T follicular helper cell (primary cell): ENCODE measurements around the gene FIP1L1.
"Not testable (repeated sequence)": the region's sequence is repeated elsewhere in the genome, so short reads cannot be mapped to it uniquely, and the experiment has no call there.

Experiments
- DNase-seq: peaks from one replicate; pipeline ENCODE4 v3.0.0-alpha.2; 2020; ENCODE audit warnings: low read depth
- total RNA-seq, 2 experiments: gene quantifications; one replicate each; lab custom pipeline; 2026; lab: John Stamatoyannopoulos, UW

Gene FIP1L1, protein sequence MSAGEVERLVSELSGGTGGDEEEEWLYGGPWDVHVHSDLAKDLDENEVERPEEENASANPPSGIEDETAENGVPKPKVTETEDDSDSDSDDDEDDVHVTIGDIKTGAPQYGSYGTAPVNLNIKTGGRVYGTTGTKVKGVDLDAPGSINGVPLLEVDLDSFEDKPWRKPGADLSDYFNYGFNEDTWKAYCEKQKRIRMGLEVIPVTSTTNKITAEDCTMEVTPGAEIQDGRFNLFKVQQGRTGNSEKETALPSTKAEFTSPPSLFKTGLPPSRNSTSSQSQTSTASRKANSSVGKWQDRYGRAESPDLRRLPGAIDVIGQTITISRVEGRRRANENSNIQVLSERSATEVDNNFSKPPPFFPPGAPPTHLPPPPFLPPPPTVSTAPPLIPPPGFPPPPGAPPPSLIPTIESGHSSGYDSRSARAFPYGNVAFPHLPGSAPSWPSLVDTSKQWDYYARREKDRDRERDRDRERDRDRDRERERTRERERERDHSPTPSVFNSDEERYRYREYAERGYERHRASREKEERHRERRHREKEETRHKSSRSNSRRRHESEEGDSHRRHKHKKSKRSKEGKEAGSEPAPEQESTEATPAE
- total RNA-seq: 70.4 to 74.4 reads per million in 2 experiments

DNA sequence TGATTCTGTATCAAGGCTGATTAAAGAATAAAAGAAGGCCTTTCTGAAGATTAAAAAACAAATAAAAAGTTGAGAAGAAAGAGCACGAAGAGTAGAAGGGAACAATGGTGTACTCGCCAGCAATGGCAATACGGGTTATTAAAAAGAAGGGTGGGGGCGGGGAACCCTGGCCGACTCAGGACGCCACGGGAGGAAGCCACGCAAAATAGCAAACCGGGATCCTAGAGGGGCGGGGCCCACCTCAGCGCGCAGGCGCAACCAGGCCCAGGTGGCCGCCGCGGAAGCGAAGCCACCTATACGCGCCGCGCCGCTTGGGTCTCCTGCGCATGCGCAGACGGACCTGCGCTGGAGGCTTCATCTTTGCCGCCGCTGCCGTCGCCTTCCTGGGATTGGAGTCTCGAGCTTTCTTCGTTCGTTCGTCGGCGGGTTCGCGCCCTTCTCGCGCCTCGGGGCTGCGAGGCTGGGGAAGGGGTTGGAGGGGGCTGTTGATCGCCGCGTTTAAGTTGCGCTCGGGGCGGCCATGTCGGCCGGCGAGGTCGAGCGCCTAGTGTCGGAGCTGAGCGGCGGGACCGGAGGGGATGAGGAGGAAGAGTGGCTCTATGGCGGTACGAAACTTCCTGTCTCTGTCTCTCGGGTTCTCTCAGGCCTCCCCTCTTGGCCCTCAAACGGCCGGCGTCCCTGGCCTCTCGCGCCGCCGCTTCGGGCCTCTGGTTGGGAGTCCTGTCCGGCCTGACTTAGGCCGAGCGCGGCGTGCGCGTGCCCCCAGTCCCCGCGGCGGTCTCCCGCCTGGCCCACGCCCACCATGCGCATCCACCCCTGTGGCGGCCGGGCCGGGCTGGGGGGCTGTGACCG lies at the start of gene FIP1L1:
TSS of gene FIP1L1 (plus strand) at position 323 of the 852 bp plus-strand sequence. CDS start at position 521, 198 bp downstream.
- peak; percentile 93 for DNase-seq

DNA sequence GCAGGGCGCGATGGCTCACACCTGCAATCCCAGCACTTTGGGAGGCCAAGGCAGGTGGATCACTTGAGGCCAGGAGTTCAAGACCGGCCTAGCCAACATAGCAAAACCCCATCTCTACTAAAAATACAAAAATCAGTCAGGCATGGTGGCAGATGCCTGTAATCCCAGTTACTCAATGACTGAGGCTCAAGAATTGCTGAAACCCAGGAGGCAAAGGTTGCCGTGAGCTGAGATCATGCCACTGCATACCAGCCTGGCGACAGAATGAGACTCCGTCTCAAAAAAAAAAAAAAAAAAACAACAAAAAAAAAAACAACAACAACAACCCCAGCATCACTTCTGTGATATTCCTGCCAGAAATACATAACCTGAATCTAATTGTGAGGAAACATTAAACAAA lies 42.5 kb upstream of the FIP1L1 start:
- DNase-seq: not testable (repeated sequence)

DNA sequence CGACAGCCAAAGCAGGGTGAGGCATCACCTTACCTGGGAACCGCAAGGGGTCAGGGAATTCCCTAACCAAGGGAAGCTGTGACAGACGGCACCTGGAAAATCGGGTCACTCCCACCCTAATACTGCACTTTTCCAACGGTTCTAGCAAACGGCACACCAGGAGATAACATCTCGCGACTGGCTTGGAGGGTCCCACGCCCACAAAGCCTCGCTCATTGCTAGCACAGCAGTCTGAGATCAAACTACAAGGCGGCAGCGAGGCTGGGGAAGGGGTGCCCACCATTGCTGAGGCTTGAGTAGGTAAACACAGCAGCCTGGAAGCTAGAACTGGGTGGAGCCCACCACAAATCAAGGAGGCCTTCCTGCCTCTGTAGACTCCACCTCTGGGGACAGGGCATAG lies 37.3 kb upstream of the FIP1L1 start:
- DNase-seq: not testable (repeated sequence)

DNA sequence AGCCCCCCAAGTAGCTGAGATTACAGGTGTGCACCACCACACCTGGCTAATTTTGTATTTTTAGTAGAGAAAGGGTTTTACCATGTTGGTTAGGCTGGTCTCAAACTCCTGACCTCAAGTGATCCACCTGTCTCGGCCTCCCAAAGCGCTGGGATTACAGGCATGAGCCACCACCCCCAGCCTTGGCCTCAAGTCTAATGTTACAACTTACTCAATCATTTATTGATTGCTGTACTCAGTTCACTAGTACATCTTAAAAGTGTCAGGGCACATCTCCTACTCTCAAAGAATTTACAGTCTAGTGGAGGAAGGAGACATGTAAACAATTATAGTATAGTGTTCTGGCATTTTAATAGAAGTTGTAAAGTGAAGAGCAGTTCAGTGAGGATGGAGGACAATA lies 31.0 kb upstream of the FIP1L1 start:
- DNase-seq: not testable (repeated sequence)

DNA sequence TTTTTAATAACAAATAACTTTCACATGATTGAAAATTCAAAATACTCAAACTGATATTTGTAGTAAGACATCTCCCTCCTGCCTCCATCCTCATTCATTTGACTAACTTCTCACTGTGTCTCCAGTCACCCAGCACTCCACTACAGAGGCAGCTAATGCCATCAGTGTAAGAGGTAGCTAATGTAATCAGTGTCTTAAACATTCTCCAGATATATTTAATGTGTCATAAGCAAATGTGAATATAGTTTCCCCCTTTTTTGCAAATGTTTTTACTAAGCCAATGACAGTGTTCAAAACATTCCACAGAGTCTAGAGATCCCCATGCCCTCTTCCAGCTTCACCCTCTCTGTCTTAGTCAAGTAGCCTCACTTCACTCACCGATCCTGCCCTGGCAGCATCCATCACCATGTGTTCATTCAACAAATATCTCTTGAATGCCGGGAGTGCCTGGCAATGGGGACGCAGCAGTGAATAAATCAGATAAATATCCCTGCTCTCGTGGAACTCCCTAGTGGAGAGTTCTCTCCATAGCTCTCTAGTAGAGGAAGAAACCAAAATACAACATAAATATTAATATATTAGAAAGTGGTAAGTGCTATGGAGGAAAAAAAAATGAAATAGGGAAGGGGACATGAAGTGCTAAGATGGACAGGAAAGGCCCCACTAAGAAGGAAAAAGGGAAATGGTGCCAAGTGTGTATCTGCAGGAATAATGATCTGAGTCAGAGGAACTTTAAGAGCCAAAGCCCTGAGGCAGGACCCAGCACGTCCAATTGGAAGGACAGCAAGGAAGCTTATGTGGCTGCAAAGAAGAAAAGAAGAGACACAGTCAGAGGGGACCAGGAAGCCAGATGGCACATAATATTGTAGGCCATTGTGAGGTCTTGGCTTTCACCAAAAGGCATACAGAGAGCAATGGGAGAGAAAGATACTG lies 30.3 kb upstream of the FIP1L1 start:
- DNase-seq: no peak

DNA sequence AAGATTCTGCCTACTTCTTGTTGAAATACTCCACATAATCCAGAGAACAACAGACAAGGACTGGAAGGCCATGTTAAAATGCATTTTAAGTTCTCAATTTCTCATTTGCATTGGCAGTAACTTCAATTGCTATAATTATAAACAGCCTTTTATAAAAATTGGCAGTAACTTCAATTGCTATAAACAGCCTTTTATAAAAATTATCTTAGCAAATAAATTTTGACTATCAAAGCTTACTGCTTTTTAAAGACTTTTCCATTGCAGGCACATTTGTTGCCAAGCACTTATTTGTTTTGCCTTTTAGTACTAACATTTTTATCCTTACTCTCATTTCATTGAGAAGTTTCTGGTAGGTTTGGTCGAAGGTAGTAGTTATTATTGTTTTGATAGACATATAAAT lies 29.4 kb upstream of the FIP1L1 start:
- no peak for DNase-seq

DNA sequence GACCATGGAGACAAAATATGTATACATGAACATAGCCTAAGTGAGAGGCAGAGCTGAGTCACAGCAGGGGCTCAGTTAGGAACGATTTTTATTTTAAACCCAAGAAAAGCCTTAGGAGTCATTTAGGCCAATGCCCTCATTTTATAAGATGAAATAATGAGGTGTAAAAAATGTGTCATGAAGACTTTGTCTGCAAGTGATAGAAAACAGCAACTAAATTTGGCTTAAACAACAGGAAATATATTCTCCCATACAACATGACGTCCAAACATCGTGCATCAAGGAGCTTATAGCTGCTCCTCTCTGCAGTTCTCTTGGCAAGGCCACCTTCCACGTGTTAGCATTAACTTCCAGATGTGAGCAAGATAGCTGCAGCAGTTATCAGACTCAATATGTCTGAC lies 28.4 kb upstream of the FIP1L1 start:
- no peak for DNase-seq

DNA sequence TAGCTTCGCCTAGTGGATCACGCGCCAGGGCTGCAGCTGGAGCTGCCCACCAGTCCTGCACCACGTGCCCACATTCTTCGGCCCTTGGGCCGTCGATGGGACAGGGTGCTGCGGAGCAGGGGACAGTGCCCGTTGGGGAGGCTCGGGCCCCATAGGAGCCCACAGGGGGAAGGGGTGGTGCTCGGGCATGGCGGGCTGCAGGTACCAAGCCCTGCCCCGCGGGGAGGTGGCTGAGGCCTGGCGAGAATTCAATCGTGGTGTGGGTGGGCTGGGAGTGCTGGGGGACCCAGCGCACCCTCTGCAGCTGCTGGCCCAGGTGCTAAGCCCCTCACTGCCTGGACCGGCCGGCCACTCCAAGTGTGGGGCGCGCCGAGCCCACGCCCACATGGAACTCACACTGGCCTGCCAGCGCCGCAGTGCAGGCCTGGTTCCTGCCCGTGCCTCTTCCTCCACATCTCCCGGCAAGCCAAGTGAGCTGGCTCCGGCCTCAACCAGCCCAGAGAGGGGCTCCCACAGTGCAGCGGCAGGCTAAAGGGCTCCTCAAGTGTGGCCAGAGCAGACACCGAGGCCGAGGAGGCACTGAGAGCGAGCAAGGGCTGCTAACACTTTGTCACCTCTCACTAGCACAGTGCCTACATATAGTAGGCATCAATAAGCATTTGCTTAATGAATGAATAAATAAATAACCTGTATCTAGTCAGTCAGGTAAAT lies 23.3 kb upstream of the FIP1L1 start:
- no peak for DNase-seq

DNA sequence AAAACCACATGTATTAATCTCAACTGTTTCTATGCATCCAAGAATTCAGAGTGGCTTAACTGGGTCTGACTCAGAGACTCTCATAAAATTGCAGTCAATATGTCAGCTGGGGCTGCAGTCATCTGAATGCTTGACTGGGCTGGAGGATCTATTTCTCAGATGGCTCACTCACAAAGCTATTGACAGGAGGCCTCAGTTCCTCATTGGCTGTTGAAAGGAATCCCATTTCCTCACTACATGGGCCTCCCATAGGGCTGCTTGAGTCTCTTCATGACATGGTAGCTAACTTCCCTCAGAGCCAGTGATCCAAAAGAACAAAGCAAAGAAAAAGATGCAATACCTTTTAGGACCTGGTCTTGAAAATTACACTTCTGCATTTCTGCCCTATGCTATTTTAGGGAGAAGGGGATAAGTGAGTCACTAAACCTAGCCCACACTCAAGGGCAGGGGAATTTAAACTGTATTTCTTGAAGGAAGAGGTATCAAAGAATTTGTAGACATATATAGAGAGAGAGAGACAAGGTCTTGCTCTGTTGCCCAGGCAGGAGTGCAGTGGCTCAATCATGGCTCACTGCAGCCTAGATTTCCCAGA lies 21.4 kb upstream of the FIP1L1 start:
- no peak for DNase-seq

DNA sequence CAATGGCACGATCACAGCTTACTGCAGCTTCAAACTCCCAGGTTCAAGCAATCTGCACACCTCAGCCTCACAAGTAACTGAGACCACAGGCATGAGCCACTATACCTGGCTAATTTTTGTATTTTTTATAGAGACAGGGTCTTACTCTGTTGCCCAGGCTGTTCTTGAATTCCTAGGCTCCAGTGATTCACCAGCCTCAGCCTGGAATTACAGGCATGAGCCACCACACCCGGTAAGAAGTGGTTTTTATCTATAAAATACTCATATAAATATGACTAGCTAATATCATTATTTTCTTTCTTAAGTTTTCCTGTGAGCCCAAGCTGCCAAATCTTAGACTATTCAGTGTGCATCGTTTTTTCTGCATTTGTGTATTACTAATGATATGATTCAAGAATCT lies 16.0 kb upstream of the FIP1L1 start:
- no peak for DNase-seq

DNA sequence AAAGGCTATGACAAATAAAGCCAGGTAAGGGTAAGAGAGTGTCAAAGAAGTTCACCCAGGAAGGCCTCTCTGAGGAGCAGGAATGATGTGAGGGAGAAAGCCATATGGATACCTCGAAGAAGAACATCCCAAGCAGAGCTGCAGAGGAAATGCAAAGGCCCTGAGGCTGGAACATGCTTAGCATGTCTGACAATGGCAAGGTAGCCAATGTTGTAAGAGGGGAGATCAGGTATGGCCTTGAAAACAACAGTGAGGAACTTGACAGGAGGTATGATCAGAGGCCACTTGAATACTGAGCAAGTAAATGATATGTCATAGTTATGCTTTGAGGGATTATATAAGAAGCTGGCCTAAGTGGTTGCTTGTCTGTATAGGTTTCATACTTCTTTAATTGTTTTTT lies 15.3 kb upstream of the FIP1L1 start:
- no peak for DNase-seq

DNA sequence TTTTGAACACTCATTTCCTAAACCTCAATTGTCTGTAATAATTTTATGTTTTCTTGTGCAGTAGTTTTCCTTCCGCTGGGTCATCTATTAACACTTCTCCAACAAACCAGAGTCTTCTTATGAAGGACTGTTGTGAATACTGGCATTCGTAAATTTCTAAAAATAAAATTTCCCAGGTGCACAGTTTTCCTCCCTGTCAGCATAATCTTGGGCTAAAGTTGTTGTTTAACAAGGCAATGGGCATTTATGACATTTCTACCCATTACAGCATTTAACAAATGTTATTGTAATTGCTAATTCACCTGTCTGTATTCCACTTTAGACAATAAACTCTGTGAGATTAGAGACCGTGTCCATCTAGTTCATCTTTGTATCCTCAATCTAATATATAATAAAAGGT lies 12.8 kb upstream of the FIP1L1 start:
- DNase-seq: no peak

DNA sequence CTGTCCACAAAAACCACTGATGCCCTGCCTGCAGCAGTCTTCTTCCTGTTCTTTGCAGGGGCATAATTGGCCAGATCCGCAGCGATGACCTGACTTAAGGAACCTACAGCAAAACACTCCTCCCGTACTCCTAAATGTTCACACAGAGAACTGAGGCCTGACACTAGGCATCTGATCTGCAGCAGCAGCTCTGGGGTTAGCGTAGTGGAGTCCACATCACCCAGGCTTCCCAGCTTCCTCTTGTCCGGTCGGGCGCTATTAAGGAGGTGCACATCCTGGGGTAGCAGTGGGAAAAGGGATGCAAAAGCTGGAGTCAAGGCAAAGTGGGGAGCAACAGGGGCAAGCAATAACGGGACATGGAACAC lies 12.3 kb upstream of the FIP1L1 start:
- no peak for DNase-seq

DNA sequence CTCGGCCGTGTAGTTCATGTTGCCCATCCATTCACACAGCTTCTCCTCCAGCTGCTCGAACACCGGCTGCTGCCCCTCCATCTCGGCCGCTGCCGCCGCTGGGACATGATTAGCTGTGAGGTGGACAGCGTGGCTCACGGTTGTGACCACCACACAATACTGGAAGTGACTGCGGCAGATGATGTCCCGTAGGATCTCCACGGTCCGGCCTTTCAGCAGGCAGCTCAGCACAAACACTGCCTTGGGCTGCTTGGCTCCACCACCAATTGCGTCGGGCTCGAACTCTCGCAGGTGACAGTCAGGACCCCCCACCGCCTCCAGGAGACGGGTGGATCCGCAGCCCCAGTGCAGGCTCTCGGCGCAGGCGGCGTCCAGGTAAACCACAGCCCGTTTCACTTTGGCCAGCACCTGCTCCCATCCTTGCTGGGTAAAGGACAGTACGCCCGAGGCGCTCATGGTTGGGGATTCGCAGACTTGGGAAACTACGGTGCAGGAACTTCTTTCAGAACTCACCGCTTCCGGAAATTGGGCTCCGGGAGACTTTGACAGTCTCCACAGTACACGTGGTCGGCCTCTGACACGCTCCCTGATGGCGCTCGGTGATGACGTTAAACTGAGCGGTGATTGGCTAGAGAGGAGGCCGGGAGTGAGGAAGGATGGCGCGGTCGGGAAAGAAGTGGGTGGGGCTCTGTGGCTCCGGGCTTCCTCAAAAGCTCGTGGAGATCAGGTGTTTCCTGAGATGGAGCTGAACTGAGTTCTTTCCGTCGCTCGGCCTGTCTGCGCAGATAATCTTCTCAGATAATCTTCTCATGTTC lies 11.7 kb upstream of the FIP1L1 start, which contains the start of gene SCFD2:
TSS of gene SCFD2 (minus strand) at position 576 of the 815 bp plus-strand sequence.
- DNase-seq: peak; percentile 98

DNA sequence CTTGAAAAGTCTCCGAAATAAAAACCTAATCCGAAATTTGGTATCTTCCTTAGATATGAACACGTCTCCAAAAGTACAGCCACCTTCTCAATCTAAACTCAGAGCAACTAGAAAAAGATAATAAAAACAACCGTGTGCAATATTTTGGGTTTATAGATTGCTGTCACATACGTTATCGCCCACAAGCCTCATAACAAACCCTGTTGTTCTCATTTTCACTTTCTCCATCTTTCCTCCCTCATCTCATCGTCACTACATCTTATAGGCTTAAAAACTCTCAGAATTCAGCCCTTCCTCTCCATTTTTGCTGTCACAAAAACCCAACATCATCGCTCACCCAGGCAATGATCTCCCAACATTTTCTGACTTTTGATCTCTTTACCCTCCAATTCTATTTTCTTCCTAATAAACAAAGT lies 11.1 kb upstream of the FIP1L1 start:
- DNase-seq: no peak

DNA sequence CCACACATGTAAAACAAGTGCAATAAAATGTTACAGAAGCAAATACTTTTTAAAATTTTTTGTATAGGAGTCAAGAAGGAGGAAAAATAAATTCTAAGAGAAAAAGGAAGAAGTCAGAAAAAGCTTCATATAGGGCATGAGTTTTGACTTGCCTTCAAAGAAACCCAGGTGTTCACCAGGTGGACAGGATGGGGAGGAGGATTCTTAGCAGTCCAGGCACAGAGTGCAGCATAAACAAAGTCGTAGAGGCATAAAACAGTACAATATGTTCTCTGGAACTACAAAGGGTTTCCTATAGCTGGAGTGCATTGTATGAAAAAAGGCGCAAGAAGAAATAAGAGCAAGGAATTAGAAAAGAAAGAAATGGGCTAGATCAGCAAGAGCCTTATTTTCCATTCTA lies 9.7 kb upstream of the FIP1L1 start:
- no peak for DNase-seq

DNA sequence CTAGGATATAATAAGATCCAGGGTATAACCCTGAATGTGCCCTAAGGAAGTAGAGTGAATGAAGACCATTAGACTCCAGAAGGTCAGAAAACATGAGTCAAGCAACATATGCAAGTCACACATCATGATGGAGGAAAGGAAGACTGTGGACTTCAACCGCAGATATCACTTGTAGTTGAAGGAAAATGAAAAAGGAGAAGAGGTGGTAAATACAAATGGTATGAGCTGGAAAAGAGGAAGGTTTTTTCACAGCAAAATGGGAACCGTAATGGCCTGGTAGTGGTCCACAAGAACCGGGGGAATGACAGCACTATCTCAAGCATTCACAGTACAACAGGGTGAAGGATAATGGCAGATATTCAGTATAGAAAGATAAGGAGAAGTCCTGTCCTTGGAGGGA lies 6.4 kb upstream of the FIP1L1 start:
- DNase-seq: no peak

DNA sequence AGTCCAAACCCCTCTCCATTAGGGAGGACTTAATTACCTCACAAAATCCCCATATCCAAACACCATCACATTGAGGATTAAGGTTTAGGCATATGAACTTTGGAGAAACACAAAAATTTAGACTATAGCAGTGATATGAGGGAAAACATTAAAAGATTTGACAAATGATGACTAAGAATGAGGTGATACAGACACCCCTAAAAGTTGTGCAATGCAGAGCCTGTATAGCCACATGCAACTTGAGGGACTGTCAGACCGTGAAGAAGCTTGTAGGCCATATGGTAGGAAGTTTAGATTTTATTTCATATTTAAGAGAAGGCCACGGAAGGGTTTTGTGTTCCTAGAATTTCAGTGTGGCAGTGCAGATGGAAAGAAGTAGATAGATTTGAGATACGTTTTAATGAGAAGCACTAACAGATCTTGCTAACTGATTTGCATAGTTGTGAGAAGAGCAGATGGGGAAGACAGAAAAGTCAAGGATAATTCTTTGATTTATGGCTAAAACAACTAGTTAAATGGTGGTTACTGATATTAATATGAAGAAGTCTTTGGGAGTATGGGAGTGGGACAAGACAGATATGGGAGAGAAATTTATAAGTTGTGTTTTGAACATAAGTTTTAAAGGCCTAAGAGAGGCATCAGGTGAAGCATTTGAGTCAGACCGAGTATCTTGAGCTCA lies 5.5 kb upstream of the FIP1L1 start:
- DNase-seq: no peak

DNA sequence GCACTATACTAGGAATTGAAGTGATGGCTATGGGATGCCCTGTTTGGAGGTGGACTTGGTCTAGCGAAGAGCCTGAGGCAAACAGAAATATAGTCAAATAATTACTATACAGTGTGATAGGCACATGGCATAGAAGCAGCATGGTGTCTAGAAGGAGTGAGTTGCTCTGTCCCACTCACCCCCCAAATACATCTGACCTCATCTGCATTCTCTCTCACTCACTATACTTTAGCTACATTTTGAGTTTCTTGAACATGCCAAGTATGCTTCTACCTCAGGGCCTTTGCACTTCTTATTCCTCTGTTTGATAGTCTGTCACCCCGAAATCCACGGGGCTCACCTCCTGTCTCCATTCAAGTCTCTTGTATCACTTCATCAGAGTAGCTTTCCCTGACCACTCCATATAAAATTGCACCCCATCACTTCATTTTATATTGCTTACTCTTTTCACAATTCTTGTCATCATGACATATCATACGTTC lies 2.6 kb upstream of the FIP1L1 start:
- no peak for DNase-seq
